ENCODE measurements around the gene PTPN4. TPM values are rescaled to one million over a fixed set of nuclear protein-coding genes. Genes with fewer than 3 reads are reported as not detected.

Gene PTPN4
- total and polyA plus RNA-seq, 2 of the 13 experiments (the other 11 are each of a cell fraction or from before 2014, with no cell fraction given), result 20.3 to 34.6 TPM

- peak; percentile 97 for TF ChIP-seq ZNF280D (CRISPR knock-in tag; IDR thresholded peaks at IDR 0.05)
- TF ChIP-seq RCOR2 (CRISPR knock-in tag; IDR thresholded peaks at IDR 0.05), result peak; percentile 56
- TF ChIP-seq SALL2 (CRISPR knock-in tag; IDR thresholded peaks at IDR 0.05), result peak; percentile 95; the same call in 1 of the 2 replicates
- TF ChIP-seq TCF12 (IDR thresholded peaks at IDR 0.05), result no peak
- peak; percentile 25; the same call in 1 of the 2 replicates for TF ChIP-seq TCF12 (CRISPR knock-in tag; IDR thresholded peaks at IDR 0.05)
- TF ChIP-seq FOXO4 (CRISPR knock-in tag; conservative IDR thresholded peaks at IDR 0.05), result 0 out of 2 replicates have a peak, but pooled peaks have one; percentile 93
- TF ChIP-seq SMAD3 (CRISPR knock-in tag; IDR thresholded peaks at IDR 0.05), result 0 out of 2 replicates have a peak, but pooled peaks have one; percentile 75
- no peak; the same call in 1 of the 2 replicates for TF ChIP-seq PRMT3 (CRISPR knock-in tag; IDR thresholded peaks at IDR 0.05; ENCODE audit: borderline replicate concordance, low read depth)
- peak; percentile 44; the same call in 1 of the 2 replicates for TF ChIP-seq ZNF646 (CRISPR knock-in tag; IDR thresholded peaks at IDR 0.05)
- TF ChIP-seq REXO4 (CRISPR knock-in tag; IDR thresholded peaks at IDR 0.05; ENCODE audit: borderline replicate concordance), result no peak; the same call in none of the 2 replicates
- TF ChIP-seq DPF2 (CRISPR knock-in tag; IDR thresholded peaks at IDR 0.05; ENCODE audit: borderline replicate concordance, low read depth), result no peak
- no peak for TF ChIP-seq CEBPZ (IDR thresholded peaks at IDR 0.05; ENCODE audit: low read length)
- TF ChIP-seq ZSCAN31 (CRISPR knock-in tag; IDR thresholded peaks at IDR 0.05; ENCODE audit: low read depth), result peak; percentile 82
- peak; percentile 59; the same call in 1 of the 2 replicates for TF ChIP-seq NFRKB (IDR thresholded peaks at IDR 0.05)
Observed at GRCh38 chr2:119759451-119760236, at the start of gene PTPN4 (continued).

Measured in HepG2 (cell line).